HEK293 (cell line): Measurements from ENCODE around the gene WNT5B.

ENCODE experiments used
- BCL6B ChIP-seq: fragments of 450-650 bp; formaldehyde crosslinking; IDR thresholded peaks from 2 replicates; pipeline ENCODE4 v1.5.1; 2017; ENCODE audit warnings: missing biosample characterization, missing genetic modification characterization
- GFI1B ChIP-seq: fragments of 450-650 bp; formaldehyde crosslinking; IDR thresholded peaks from 2 replicates; pipeline ENCODE4 v1.5.1; 2016; ENCODE audit warnings: missing biosample characterization, missing genetic modification characterization
- GLI4 ChIP-seq: fragments of 450-650 bp; formaldehyde crosslinking; IDR thresholded peaks from 2 replicates; pipeline ENCODE4 v1.5.1; 2016; ENCODE audit warnings: missing biosample characterization, missing genetic modification characterization
- GLIS1 ChIP-seq: fragments of 450-650 bp; formaldehyde crosslinking; IDR thresholded peaks from 2 replicates; pipeline ENCODE4 v1.5.1; 2016; ENCODE audit warnings: missing biosample characterization, missing genetic modification characterization
- GLIS2 ChIP-seq: fragments of 450-650 bp; formaldehyde crosslinking; IDR thresholded peaks from 2 replicates; pipeline ENCODE4 v1.5.1; 2016; ENCODE audit warnings: missing biosample characterization, missing genetic modification characterization
- OSR2 ChIP-seq: fragments of 450-650 bp; formaldehyde crosslinking; IDR thresholded peaks from 2 replicates; pipeline ENCODE4 v1.5.1; 2016; ENCODE audit warnings: missing biosample characterization, missing genetic modification characterization
- PATZ1 ChIP-seq: fragments of 450-650 bp; formaldehyde crosslinking; IDR thresholded peaks from 2 replicates; pipeline ENCODE4 v1.5.1; 2016; ENCODE audit warnings: missing biosample characterization, missing genetic modification characterization
- PRDM6 ChIP-seq: fragments of 450-650 bp; formaldehyde crosslinking; IDR thresholded peaks from 2 replicates; pipeline ENCODE4 v1.5.1; 2017; ENCODE audit warnings: missing biosample characterization, missing genetic modification characterization
- YY2 ChIP-seq: fragments of 450-650 bp; formaldehyde crosslinking; IDR thresholded peaks from 2 replicates; pipeline ENCODE4 v1.5.1; 2016; ENCODE audit warnings: missing biosample characterization, missing genetic modification characterization
- ZBTB44 ChIP-seq: fragments of 450-650 bp; IDR thresholded peaks from 2 replicates; pipeline ENCODE4 v1.5.1; 2018; ENCODE audit warnings: missing biosample characterization, mild to moderate bottlenecking, missing genetic modification characterization
- ZBTB48 ChIP-seq: fragments of 450-650 bp; formaldehyde crosslinking; IDR thresholded peaks from 2 replicates; pipeline ENCODE4 v1.5.1; 2016; ENCODE audit warnings: missing biosample characterization, missing genetic modification characterization
- ZFP3 ChIP-seq: fragments of 450-650 bp; formaldehyde crosslinking; IDR thresholded peaks from 2 replicates; pipeline ENCODE4 v1.5.1; 2016; ENCODE audit warnings: low read depth, missing biosample characterization, missing genetic modification characterization
- ZNF112 ChIP-seq: fragments of 450-650 bp; formaldehyde crosslinking; IDR thresholded peaks from 2 replicates; pipeline ENCODE4 v1.5.0; 2017; ENCODE audit warnings: missing biosample characterization, missing genetic modification characterization
- ZNF175 ChIP-seq: fragments of 450-650 bp; formaldehyde crosslinking; IDR thresholded peaks from 2 replicates; pipeline ENCODE4 v1.5.1; 2016; ENCODE audit warnings: missing biosample characterization, missing genetic modification characterization
- ZNF280C ChIP-seq: fragments of 450-650 bp; formaldehyde crosslinking; IDR thresholded peaks from 2 replicates; pipeline ENCODE4 v1.5.1; 2016; ENCODE audit warnings: missing biosample characterization, missing genetic modification characterization
- ZNF391 ChIP-seq: fragments of 450-650 bp; formaldehyde crosslinking; IDR thresholded peaks from 2 replicates; pipeline ENCODE4 v1.5.1; 2016; ENCODE audit warnings: low read depth, missing biosample characterization, missing genetic modification characterization, borderline replicate concordance
- ZNF510 ChIP-seq: fragments of 450-650 bp; formaldehyde crosslinking; IDR thresholded peaks from 2 replicates; pipeline ENCODE4 v1.5.1; 2018; ENCODE audit warnings: mild to moderate bottlenecking, missing genetic modification characterization, missing biosample characterization; ENCODE audit not compliant: insufficient replicate concordance
- ZNF571 ChIP-seq: fragments of 450-650 bp; formaldehyde crosslinking; IDR thresholded peaks from 2 replicates; pipeline ENCODE4 v1.5.0; 2017; ENCODE audit warnings: missing biosample characterization, missing genetic modification characterization
- ZNF664 ChIP-seq: fragments of 450-650 bp; formaldehyde crosslinking; IDR thresholded peaks from 2 replicates; pipeline ENCODE4 v1.5.1; 2016; ENCODE audit warnings: missing biosample characterization, missing genetic modification characterization
- ZNF692 ChIP-seq: fragments of 450-650 bp; formaldehyde crosslinking; IDR thresholded peaks from 2 replicates; pipeline ENCODE4 v1.5.1; 2016; ENCODE audit warnings: missing biosample characterization, missing genetic modification characterization
- ZNF704 ChIP-seq: fragments of 450-650 bp; formaldehyde crosslinking; IDR thresholded peaks from 2 replicates; pipeline ENCODE4 v1.5.1; 2016; ENCODE audit warnings: missing biosample characterization, missing genetic modification characterization
- ZNF707 ChIP-seq: fragments of 450-650 bp; formaldehyde crosslinking; IDR thresholded peaks from 2 replicates; pipeline ENCODE4 v1.5.1; 2016; ENCODE audit warnings: missing biosample characterization, missing genetic modification characterization
- ZNF830 ChIP-seq: fragments of 450-650 bp; IDR thresholded peaks from 2 replicates; pipeline ENCODE4 v1.5.0; 2018; ENCODE audit warnings: missing biosample characterization, missing genetic modification characterization, low read depth, mild to moderate bottlenecking, moderate library complexity

Gene WNT5B

GRCh38 chr12:1607940-1608712, 20.9 kb upstream of the WNT5B start (continued):
- TF ChIP-seq PATZ1 (no peak), GFI1B (tag by site-specific recombination) (no peak), ZNF664 (no peak), ZNF707 (tag by site-specific recombination) (no peak), ZNF175 (tag by site-specific recombination) (no peak), ZNF112 (tag by site-specific recombination) (no peak), BCL6B (tag by site-specific recombination) (no peak), GLIS2 (tag by site-specific recombination) (no peak), ZBTB44 (tag by site-specific recombination) (no peak), GLIS1 (tag by site-specific recombination) (no peak), GLI4 (tag by site-specific recombination) (no peak), ZBTB48 (tag by site-specific recombination) (no peak), ZNF280C (tag by site-specific recombination) (no peak), OSR2 (tag by site-specific recombination) (peak; percentile 44; the same call in 1 of the 2 replicates), ZNF704 (tag by site-specific recombination) (no peak), YY2 (tag by site-specific recombination) (0 out of 2 replicates have a peak, but pooled peaks have one; percentile 25), ZNF391 (tag by site-specific recombination) (no peak), PRDM6 (tag by site-specific recombination) (peak; percentile 75), ZNF830 (tag by site-specific recombination) (no peak), ZNF510 (tag by site-specific recombination) (no peak), ZNF571 (no peak), ZNF692 (0 out of 2 replicates have a peak, but pooled peaks have one; percentile 12), ZFP3 (tag by site-specific recombination) (no peak)
